ENCODE measurements around the gene PSMD11. TPM values are rescaled to one million over a fixed set of nuclear protein-coding genes. Genes with fewer than 3 reads are reported as not detected.
"Not testable (repeated sequence)": the region's sequence is repeated elsewhere in the genome, so short reads cannot be mapped to it uniquely, and the experiment has no call there.

PSMD11 gene
- total RNA-seq, 1 donor from 2014 or later = 73.1 TPM

DNA sequence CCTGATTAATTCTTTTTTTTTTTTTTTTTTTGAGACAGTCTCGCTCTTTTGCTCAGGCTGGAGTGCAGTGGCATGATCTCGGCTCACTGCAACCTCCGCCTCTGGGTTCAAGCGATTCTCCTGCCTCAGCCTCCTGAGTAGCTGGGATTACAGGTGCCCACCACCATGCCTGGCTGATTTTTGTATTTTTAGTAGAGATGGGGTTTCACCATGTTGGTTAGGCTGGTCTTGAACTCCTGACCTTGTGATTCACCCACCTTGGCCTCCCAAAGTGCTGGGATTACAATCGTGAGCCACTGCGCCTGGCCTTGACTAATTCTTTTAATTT is 80.2 kb downstream of the PSMD11 start:
- H3K36me3 ChIP-seq (ENCODE audit: control insufficient read depth in 3 of 3, insufficient read depth in 3 of 3, low read length in 3 of 3); H3K9me3 ChIP-seq (ENCODE audit: control insufficient read depth in 3 of 3, low read length in 3 of 3); H3K27me3 ChIP-seq (ENCODE audit: control insufficient read depth in 3 of 3, insufficient read depth in 3 of 3, low read length in 3 of 3); H3K27ac ChIP-seq (ENCODE audit: low read depth, low read length); H3K9ac ChIP-seq (ENCODE audit: low read depth in 1 of 3, low read length in 3 of 3); H3K4me3 ChIP-seq (ENCODE audit: low read length in 3 of 3): not testable (repeated sequence)
- peaks cover 12 to 22% (median 17%) of the 10 kb centered on the region in 3 donors for H3K4me1 ChIP-seq (ENCODE audit: control insufficient read depth in 3 of 3, insufficient read depth in 3 of 3, low read length in 3 of 3)

- no peaks in the 10 kb centered on the region for H3K36me3 ChIP-seq (ENCODE audit: control insufficient read depth in 3 of 3, insufficient read depth in 3 of 3, low read length in 3 of 3)
- peak overlapping the region in 1 of 3 donors; percentile 20 for H3K9ac ChIP-seq (ENCODE audit: low read depth in 1 of 3, low read length in 3 of 3)
- no peaks in the 10 kb centered on the region for H3K9me3 ChIP-seq (ENCODE audit: control insufficient read depth in 3 of 3, low read length in 3 of 3)
- no peak overlapping the region for H3K4me3 ChIP-seq (ENCODE audit: low read length in 3 of 3)
- no peak overlapping the region for H3K27ac ChIP-seq (ENCODE audit: low read depth, low read length)
- no peaks in the 10 kb centered on the region for H3K27me3 ChIP-seq (ENCODE audit: control insufficient read depth in 3 of 3, insufficient read depth in 3 of 3, low read length in 3 of 3)
- peaks cover 8 to 16% (median 13%) of the 10 kb centered on the region in 3 donors for H3K4me1 ChIP-seq (ENCODE audit: control insufficient read depth in 3 of 3, insufficient read depth in 3 of 3, low read length in 3 of 3)
Observed at GRCh38 chr17:32525122-32525521, 80.8 kb downstream of the PSMD11 start.

GRCh38 chr17:32527146-32527545 is 82.8 kb downstream of the PSMD11 start:
- no peaks in the 10 kb centered on the region for H3K36me3 ChIP-seq (ENCODE audit: control insufficient read depth in 3 of 3, insufficient read depth in 3 of 3, low read length in 3 of 3)
- H3K9me3 ChIP-seq (ENCODE audit: control insufficient read depth in 3 of 3, low read length in 3 of 3) = no peaks in the 10 kb centered on the region
- no peak overlapping the region for H3K9ac ChIP-seq (ENCODE audit: low read depth in 1 of 3, low read length in 3 of 3)
- no peak overlapping the region for H3K4me3 ChIP-seq (ENCODE audit: low read length in 3 of 3)
- H3K27ac ChIP-seq (ENCODE audit: low read depth, low read length) = no peak overlapping the region
- H3K27me3 ChIP-seq (ENCODE audit: control insufficient read depth in 3 of 3, insufficient read depth in 3 of 3, low read length in 3 of 3) = no peaks in the 10 kb centered on the region
- H3K4me1 ChIP-seq (ENCODE audit: control insufficient read depth in 3 of 3, insufficient read depth in 3 of 3, low read length in 3 of 3) = peaks cover 7 to 12% (median 10%) of the 10 kb centered on the region in 3 donors

GRCh38 chr17:32528825-32529224 is 84.5 kb downstream of the PSMD11 start:
- Histone ChIP-seq H3K4me1 (ENCODE audit: control insufficient read depth in 3 of 3, insufficient read depth in 3 of 3, low read length in 3 of 3) (peaks cover 7 to 12% (median 10%) of the 10 kb centered on the region in 3 donors), H3K4me3 (ENCODE audit: low read length in 3 of 3) (no peak overlapping the region), H3K27me3 (ENCODE audit: control insufficient read depth in 3 of 3, insufficient read depth in 3 of 3, low read length in 3 of 3) (no peaks in the 10 kb centered on the region), H3K9ac (ENCODE audit: low read depth in 1 of 3, low read length in 3 of 3) (no peak overlapping the region), H3K27ac (ENCODE audit: low read depth, low read length) (no peak overlapping the region), H3K9me3 (ENCODE audit: control insufficient read depth in 3 of 3, low read length in 3 of 3) (no peaks in the 10 kb centered on the region), H3K36me3 (ENCODE audit: control insufficient read depth in 3 of 3, insufficient read depth in 3 of 3, low read length in 3 of 3) (no peaks in the 10 kb centered on the region)

DNA sequence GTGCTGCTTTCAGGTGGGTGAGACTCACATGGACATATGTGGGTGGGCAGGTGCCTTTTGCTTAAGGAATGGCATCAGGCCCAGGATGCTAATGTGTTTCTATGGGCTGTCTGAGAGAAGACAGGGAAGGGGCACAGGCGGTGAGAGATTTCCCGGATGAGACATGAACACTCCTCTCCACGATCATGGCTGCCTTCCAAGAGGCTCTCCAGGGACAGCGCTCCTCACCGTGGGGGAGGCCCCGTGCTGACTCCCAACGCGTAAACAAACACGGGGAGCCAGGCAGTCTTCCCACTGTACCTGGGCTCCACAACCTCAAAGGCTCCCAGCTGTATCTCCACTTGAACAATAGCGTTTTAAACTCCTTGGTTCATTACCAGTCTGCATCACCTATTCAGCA is 85.3 kb downstream of the PSMD11 start:
- H3K36me3 ChIP-seq (ENCODE audit: control insufficient read depth in 3 of 3, insufficient read depth in 3 of 3, low read length in 3 of 3) = no peaks in the 10 kb centered on the region
- no peak overlapping the region for H3K9ac ChIP-seq (ENCODE audit: low read depth in 1 of 3, low read length in 3 of 3)
- no peak overlapping the region for H3K27ac ChIP-seq (ENCODE audit: low read depth, low read length)
- H3K4me3 ChIP-seq (ENCODE audit: low read length in 3 of 3) = no peak overlapping the region
- H3K27me3 ChIP-seq (ENCODE audit: control insufficient read depth in 3 of 3, insufficient read depth in 3 of 3, low read length in 3 of 3) = no peaks in the 10 kb centered on the region
- peaks cover 7 to 12% (median 10%) of the 10 kb centered on the region in 3 donors for H3K4me1 ChIP-seq (ENCODE audit: control insufficient read depth in 3 of 3, insufficient read depth in 3 of 3, low read length in 3 of 3)
- no peaks in the 10 kb centered on the region for H3K9me3 ChIP-seq (ENCODE audit: control insufficient read depth in 3 of 3, low read length in 3 of 3)

Small RNA genes lying within 50 kb of the gene (small RNA-seq; reads per million reads assigned to genes)
- not detected for gene AC005899.2
- gene AC005899.6 = not detected
- gene RF00019 = not detected

Other genes starting within 250 kb of the PSMD11 start
- gene RHBDL3, start 178.7 kb upstream of the PSMD11 start, total RNA-seq = 1.0 TPM
- 20.4 TPM for gene C17orf75, start 102.3 kb upstream of the PSMD11 start, total RNA-seq
- gene ZNF207, start 94.4 kb upstream of the PSMD11 start, total RNA-seq = 78.3 TPM
- gene CDK5R1, start 42.5 kb downstream of the PSMD11 start, total RNA-seq = 6.3 TPM